Epithelial cell of esophagus (primary cell): ENCODE measurements around the gene ANKMY1.

Experiments used
- DNase-seq: peaks from one replicate; pipeline ENCODE4 v3.0.0; 2010; ENCODE audit warnings: low read depth
- H3K4me3 ChIP-seq: 2 replicates; pipeline ENCODE4 v1.5.1; 2011; ENCODE audit warnings: mild to moderate bottlenecking, low read length, control low read depth
- TF ChIP-seq, protein P1 (sequence below): IDR thresholded peaks from 2 replicates; pipeline ENCODE4 v1.5.1; 2011; ENCODE audit warnings: low read depth, mild to moderate bottlenecking, low read length, control low read depth, inconsistent platforms; ENCODE audit not compliant: insufficient read depth; ENCODE audit errors: missing control alignments

Gene ANKMY1

DNA sequence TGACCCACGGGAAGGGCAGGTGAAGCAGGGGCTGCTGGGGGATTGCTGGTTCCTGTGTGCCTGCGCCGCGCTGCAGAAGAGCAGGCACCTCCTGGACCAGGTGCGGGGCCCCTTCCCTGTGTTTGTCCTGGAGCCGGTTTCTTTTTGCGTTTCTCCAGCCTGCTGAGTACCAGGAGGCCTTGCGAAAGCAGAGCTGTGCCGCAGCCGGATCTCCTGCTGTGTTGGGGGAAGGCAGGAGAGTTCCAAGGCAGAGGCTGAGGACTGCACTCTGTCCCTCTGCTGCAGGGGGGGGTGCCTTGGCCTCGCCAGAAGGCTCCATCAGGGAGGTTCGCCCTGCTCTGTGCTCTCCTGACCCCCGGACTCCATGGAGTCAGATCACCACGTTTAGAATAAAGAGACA lies 31.6 kb upstream of the ANKMY1 start:
- DNase-seq = no peak
- no peak overlapping the region for H3K4me3 ChIP-seq
- TF ChIP-seq, protein P1, sequence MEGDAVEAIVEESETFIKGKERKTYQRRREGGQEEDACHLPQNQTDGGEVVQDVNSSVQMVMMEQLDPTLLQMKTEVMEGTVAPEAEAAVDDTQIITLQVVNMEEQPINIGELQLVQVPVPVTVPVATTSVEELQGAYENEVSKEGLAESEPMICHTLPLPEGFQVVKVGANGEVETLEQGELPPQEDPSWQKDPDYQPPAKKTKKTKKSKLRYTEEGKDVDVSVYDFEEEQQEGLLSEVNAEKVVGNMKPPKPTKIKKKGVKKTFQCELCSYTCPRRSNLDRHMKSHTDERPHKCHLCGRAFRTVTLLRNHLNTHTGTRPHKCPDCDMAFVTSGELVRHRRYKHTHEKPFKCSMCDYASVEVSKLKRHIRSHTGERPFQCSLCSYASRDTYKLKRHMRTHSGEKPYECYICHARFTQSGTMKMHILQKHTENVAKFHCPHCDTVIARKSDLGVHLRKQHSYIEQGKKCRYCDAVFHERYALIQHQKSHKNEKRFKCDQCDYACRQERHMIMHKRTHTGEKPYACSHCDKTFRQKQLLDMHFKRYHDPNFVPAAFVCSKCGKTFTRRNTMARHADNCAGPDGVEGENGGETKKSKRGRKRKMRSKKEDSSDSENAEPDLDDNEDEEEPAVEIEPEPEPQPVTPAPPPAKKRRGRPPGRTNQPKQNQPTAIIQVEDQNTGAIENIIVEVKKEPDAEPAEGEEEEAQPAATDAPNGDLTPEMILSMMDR = no peak

GRCh38 chr2:240588669-240589068 lies 30.9 kb upstream of the ANKMY1 start:
- no peak for DNase-seq
- TF ChIP-seq, protein P1 = no peak
- no peak overlapping the region for H3K4me3 ChIP-seq

GRCh38 chr2:240588006-240588655 lies 30.3 kb upstream of the ANKMY1 start:
- peak overlapping the region; percentile 98 for H3K4me3 ChIP-seq
- no peak for DNase-seq
- TF ChIP-seq, protein P1 = no peak

DNA sequence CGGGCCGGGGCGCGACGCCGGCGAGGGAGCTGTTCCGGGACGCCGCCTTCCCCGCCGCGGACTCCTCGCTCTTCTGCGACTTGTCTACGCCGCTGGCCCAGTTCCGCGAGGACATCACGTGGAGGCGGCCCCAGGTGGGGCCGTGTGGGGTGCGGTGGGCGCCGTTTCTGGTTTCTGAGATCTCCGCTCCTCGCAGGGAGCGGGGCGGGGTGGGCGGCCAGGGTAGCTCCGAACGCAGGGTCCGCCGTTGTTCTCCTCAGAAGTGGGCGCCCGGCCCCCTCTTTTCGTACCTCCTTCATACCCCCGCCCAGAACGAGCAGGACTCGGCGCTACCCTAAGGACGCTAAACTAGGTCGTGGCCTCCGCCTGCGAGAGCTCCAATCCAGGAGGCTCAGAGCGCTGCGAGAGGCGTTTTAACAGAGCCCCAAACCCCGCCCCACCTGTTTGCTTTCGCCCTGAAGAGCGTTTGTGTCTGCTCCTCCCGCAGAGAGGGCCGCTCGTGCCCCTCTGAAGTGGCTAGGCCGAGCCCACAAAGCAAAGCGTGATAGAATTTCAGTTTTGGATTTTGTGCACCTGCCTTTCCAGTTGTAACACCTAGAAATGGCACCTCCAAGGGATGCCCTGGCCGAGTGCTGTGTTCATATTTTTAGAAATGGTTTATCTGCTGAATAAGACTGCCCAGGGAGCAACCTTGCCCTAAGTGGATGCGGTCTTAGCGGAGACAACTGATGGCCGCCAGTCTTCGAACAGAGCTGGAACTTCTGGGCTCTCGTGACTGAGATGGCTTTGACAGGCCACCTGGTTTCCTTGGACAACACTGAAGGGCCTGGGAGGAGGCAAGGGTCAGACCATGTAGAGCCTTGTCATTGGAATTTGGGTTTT lies 29.4 kb upstream of the ANKMY1 start:
- DNase-seq = peak; percentile 54
- H3K4me3 ChIP-seq = peak overlapping the region; percentile 98
- TF ChIP-seq, protein P1 = no peak

- peak; percentile 97 for DNase-seq
- TF ChIP-seq, protein P1 = no peak
- peak within 1 kb of the TSS; percentile 98 for H3K4me3 ChIP-seq
These were observed 28.6 kb upstream of the ANKMY1 start, which contains the start of gene CAPN10 for GRCh38 chr2:240586198-240586918. TSS of gene CAPN10 (plus strand) at chr2:240586734. CDS start at chr2:240586912, 178 bp downstream.

DNA sequence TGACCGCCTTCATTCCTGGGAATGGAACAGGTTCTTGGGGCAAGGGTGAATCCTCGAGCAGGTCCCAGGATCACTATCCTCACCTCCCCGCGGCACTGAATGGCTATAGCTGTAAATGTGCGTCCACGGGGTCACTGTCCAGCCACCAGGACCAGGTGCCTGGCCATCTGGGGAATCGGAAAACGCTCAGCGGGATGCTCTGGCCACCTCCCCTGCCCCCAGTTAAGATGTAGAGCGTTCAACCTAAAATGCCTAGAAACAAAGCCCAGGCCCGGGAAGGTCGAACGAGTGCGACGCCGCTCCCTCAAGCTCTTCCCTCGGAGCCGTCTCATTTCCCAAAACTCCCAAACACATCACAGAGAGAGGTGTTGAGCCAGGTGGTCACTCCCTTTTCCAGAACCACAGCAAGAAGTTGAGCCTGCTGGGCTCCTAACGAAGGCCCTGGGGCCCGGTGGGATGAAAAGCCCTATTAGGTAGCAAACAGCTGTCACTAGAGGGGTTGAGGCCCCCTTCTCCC lies 28.0 kb upstream of the ANKMY1 start:
- no peak for DNase-seq
- peak overlapping the region; percentile 98 for H3K4me3 ChIP-seq
- TF ChIP-seq, protein P1 = no peak
